Panc1 (cell line): Measurements from ENCODE around the gene CD84. TPM values are rescaled to one million over a fixed set of nuclear protein-coding genes. Genes with fewer than 3 reads are reported as not detected.

Experiments
- ATAC-seq: fragments of 200-7000 bp; cut with Tn5 transposase; 2 replicates; pipeline ENCODE4 v1.9.1; 2020; ENCODE audit warnings: mild to moderate bottlenecking, moderate library complexity
- BruUV-seq: library from RNA; stranded (reverse); fragments of 400-500 nt; replicated peaks from 2 replicates; lab custom pipeline; 2021; lab: Mats Ljungman, UMichigan
- CTCF ChIA-PET: fragments of 300-600 bp; sonication (Branson Sonifier 250); formaldehyde crosslinking; loops from one replicate; lab custom pipeline; 2022; ENCODE audit warnings: antibody characterized with exemption; lab: Charles Lee
- POLR2A ChIA-PET: fragments of 300-600 bp; sonication (Branson Sonifier 250); formaldehyde crosslinking; loops from one replicate; lab custom pipeline; 2022; ENCODE audit warnings: antibody characterized with exemption; lab: Charles Lee
- DNase-seq: peaks from one replicate; pipeline ENCODE4 v3.0.0-alpha.2; 2010; ENCODE audit warnings: low read depth, low spot score
- H3K27ac ChIP-seq: 2 replicates; pipeline ENCODE4 v1.5.1; 2011; ENCODE audit warnings: mild to moderate bottlenecking, low read length, inconsistent platforms
- H3K27me3 ChIP-seq: fragments of 200-500 bp; sonication (Bioruptor generic); 2 replicates; pipeline ENCODE4 v1.6.0; 2014; ENCODE audit warnings: low read length, inconsistent platforms; ENCODE audit not compliant: control insufficient read depth, insufficient read depth
- H3K36me3 ChIP-seq: fragments of 200-500 bp; sonication (Bioruptor generic); 2 replicates; pipeline ENCODE4 v1.5.1; 2014; ENCODE audit warnings: inconsistent platforms, mild to moderate bottlenecking, low read length, moderate library complexity; ENCODE audit not compliant: control insufficient read depth, insufficient read depth
- H3K4me1 ChIP-seq: 2 replicates; pipeline ENCODE4 v1.5.1; 2011; ENCODE audit warnings: inconsistent platforms, mild to moderate bottlenecking, low read length, moderate library complexity; ENCODE audit not compliant: control insufficient read depth, insufficient read depth
- H3K4me3 ChIP-seq, 2 experiments: 2 replicates each; pipeline ENCODE4 v1.5.1; 2011 to 2012; ENCODE audit warnings: low read depth in 2 of 2, low read length in 2 of 2, mild to moderate bottlenecking in 2 of 2, inconsistent platforms in 1 of 2, moderate library complexity in 1 of 2
- H3K9me3 ChIP-seq: fragments of 200-500 bp; sonication (Bioruptor generic); 2 replicates; pipeline ENCODE4 v1.5.1; 2014; ENCODE audit warnings: low read depth, mild to moderate bottlenecking, inconsistent platforms, low read length, moderate library complexity; ENCODE audit not compliant: control insufficient read depth, insufficient read depth
- POLR2AphosphoS5 ChIP-seq: IDR thresholded peaks from 2 replicates; pipeline ENCODE4 v1.6.1; 2012; ENCODE audit warnings: mild to moderate bottlenecking, low read depth, low read length, moderate library complexity
- SIN3A ChIP-seq: IDR thresholded peaks from 2 replicates; pipeline ENCODE4 v1.6.1; 2012; ENCODE audit warnings: low read depth, mild to moderate bottlenecking, low read length, moderate library complexity, borderline replicate concordance; ENCODE audit not compliant: insufficient read depth
- TCF7L2 ChIP-seq: IDR thresholded peaks from 2 replicates; pipeline ENCODE4 v1.6.1; 2011; ENCODE audit warnings: mild to moderate bottlenecking, low read depth, low read length, inconsistent platforms
- in situ Hi-C: cut with HindIII; loops from 2 replicates; pipeline ENCODE4 v1.10.0; 2016; ENCODE audit warnings: low sequenced_read_pairs, low pct_unique_long_range_greater_than_20kb
- intact Hi-C: fragments of 100-400 bp; cut with micrococcal nuclease; formaldehyde crosslinking; loops from one replicate; pipeline ENCODE4 v1.10.0; 2022; ENCODE audit not compliant: unreplicated experiment
- total RNA-seq: library from RNA; stranded (reverse); gene quantifications from one replicate; pipeline ENCODE4 v1.2.1, GENCODE V29; 2021; ENCODE audit not compliant: unreplicated experiment
- TF ChIP-seq, protein P1 (sequence below): fragments of 450-650 bp; IDR thresholded peaks from 2 replicates; pipeline ENCODE4 v1.5.1; 2017; ENCODE audit warnings: mild to moderate bottlenecking
- TF ChIP-seq, protein P2 (sequence below), 2 experiments: IDR thresholded peaks; 2 replicates each; pipeline ENCODE4 v1.6.1; 2011 to 2012; ENCODE audit warnings: low read depth in 2 of 2, control low read depth in 1 of 2, low read length in 1 of 2, mild to moderate bottlenecking in 1 of 2, moderate library complexity in 1 of 2; ENCODE audit not compliant: insufficient read depth in 1 of 2

Gene CD84
- total RNA-seq, 1 experiment from 2014 or later: 0.26 TPM

DNA sequence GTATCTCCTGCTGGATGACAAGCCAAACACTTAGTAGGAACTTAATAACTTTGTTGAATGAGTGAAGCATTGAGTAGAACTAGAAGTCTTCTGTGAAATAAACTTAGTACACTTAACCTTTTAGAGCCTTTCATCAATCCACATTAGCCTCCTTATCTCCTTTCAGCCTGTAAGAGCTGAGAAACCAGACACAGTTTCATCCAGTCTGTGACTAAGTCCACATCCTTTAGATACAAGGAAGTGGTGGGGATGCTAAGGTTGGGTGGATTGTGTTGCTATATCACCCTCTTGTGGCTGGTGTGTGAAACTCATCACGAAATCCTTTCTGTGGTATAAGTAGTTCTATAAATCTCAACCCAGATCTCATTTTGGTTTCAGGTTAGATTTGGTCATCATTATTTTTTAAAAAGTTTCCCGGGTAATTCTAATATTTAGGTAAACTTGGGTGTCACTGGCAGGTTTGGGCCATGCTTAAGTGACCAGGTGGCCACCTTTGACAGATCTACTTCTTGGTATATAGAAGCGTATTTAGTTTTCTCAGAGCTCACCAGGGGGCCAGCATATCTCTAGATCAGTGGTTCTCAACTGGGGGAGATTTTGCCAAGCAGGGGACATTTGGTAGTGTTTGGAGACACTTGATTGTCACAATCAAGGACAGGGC is 27.8 kb upstream of the CD84 start:
- Histone ChIP-seq H3K36me3 (no peaks in the 10 kb centered on the region), H3K4me1 (no peaks in the 10 kb centered on the region), H3K9me3 (no peaks in the 10 kb centered on the region), H3K27ac (no peak overlapping the region), H3K27me3 (no peaks in the 10 kb centered on the region), H3K4me3 (no peak overlapping the region)
- DNase-seq (peak; percentile 35), ATAC-seq (peak; percentile 92)
- ChIA-PET CTCF (no interaction called here), POLR2A (no interaction called here)
- TF ChIP-seq, protein P1, sequence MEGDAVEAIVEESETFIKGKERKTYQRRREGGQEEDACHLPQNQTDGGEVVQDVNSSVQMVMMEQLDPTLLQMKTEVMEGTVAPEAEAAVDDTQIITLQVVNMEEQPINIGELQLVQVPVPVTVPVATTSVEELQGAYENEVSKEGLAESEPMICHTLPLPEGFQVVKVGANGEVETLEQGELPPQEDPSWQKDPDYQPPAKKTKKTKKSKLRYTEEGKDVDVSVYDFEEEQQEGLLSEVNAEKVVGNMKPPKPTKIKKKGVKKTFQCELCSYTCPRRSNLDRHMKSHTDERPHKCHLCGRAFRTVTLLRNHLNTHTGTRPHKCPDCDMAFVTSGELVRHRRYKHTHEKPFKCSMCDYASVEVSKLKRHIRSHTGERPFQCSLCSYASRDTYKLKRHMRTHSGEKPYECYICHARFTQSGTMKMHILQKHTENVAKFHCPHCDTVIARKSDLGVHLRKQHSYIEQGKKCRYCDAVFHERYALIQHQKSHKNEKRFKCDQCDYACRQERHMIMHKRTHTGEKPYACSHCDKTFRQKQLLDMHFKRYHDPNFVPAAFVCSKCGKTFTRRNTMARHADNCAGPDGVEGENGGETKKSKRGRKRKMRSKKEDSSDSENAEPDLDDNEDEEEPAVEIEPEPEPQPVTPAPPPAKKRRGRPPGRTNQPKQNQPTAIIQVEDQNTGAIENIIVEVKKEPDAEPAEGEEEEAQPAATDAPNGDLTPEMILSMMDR: peak; percentile 75
- TF ChIP-seq, protein P2, sequence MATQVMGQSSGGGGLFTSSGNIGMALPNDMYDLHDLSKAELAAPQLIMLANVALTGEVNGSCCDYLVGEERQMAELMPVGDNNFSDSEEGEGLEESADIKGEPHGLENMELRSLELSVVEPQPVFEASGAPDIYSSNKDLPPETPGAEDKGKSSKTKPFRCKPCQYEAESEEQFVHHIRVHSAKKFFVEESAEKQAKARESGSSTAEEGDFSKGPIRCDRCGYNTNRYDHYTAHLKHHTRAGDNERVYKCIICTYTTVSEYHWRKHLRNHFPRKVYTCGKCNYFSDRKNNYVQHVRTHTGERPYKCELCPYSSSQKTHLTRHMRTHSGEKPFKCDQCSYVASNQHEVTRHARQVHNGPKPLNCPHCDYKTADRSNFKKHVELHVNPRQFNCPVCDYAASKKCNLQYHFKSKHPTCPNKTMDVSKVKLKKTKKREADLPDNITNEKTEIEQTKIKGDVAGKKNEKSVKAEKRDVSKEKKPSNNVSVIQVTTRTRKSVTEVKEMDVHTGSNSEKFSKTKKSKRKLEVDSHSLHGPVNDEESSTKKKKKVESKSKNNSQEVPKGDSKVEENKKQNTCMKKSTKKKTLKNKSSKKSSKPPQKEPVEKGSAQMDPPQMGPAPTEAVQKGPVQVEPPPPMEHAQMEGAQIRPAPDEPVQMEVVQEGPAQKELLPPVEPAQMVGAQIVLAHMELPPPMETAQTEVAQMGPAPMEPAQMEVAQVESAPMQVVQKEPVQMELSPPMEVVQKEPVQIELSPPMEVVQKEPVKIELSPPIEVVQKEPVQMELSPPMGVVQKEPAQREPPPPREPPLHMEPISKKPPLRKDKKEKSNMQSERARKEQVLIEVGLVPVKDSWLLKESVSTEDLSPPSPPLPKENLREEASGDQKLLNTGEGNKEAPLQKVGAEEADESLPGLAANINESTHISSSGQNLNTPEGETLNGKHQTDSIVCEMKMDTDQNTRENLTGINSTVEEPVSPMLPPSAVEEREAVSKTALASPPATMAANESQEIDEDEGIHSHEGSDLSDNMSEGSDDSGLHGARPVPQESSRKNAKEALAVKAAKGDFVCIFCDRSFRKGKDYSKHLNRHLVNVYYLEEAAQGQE (IDR thresholded peaks at IDR 0.05; ENCODE audit: insufficient read depth in 1 of 2, low read depth in 2 of 2, low read length in 1 of 2): no peak
- in situ Hi-C loops (no loop called here), intact Hi-C loops (loop anchor here (1.0 to 5.0 kb wide), 2 partner anchors 65 to 179 kb away; no protein-coding TSS in a partner anchor)
- BruUV-seq: no TSS peak

DNA sequence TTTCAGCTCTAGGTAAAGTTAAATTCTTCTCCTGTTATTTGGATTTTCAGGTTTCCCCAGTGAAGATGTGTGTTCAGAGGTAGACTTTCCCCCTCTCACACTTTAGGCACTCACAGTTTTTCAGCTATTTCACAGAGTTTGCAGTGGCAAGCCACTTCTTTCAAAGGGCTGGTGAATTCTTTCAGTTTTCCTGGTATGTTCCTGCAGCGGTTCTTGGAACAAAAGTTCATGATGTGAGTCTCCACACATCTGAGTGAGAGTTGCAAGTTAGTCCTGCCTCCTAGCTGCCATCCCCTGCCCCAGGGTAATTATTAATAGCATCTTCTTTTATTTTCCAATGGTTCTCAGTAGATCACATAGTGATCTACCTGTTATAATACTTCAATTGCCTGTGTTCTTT is 27.3 kb upstream of the CD84 start:
- intact Hi-C loops (loop anchor here (1.0 to 5.0 kb wide), 2 partner anchors 64 to 178 kb away; no protein-coding TSS in a partner anchor), in situ Hi-C loops (no loop called here)
- Histone ChIP-seq H3K4me1 (no peaks in the 10 kb centered on the region), H3K27me3 (no peaks in the 10 kb centered on the region), H3K9me3 (no peaks in the 10 kb centered on the region), H3K36me3 (no peaks in the 10 kb centered on the region), H3K4me3 (no peak overlapping the region), H3K27ac (no peak overlapping the region)
- ATAC-seq (no peak), DNase-seq (no peak)
- TF ChIP-seq SIN3A (no peak), POLR2AphosphoS5 (no peak), TCF7L2 (no peak)
- TF ChIP-seq, protein P1: no peak
- TF ChIP-seq, protein P2 (IDR thresholded peaks at IDR 0.05; ENCODE audit: insufficient read depth in 1 of 2, low read depth in 2 of 2, low read length in 1 of 2): no peak
- ChIA-PET CTCF (no interaction called here), POLR2A (no interaction called here)
- no TSS peak for BruUV-seq
